Lung (tissue), 12 donors: ENCODE measurements around the gene ULK4. TPM values are rescaled to one million over a fixed set of nuclear protein-coding genes. Genes with fewer than 3 reads are reported as not detected.

Experiments used
- ATAC-seq: fragments of 200-7000 bp; cut with Tn5 transposase; one replicate; pipeline ENCODE4 v1.9.1; 2020; ENCODE audit warnings: moderate number of reproducible peaks; ENCODE audit not compliant: insufficient read depth, low FRiP score
- DNase-seq, 3 donors: peaks; one replicate each; pipeline ENCODE4 v3.0.0-alpha.2; 2013 to 2017
- H3K27ac ChIP-seq, 2 donors: one replicate each; pipeline ENCODE4 v1.5.1; 2013; ENCODE audit warnings: mild to moderate bottlenecking in 2 of 2, moderate library complexity in 2 of 2, control low read depth in 1 of 2, inconsistent platforms in 1 of 2, low read depth in 1 of 2, low read length in 1 of 2
- H3K27me3 ChIP-seq, 3 donors: one replicate each; pipeline ENCODE4 v1.5.1; 2013; ENCODE audit warnings: low read length in 2 of 3; ENCODE audit not compliant: control insufficient read depth in 3 of 3, insufficient read depth in 3 of 3
- H3K36me3 ChIP-seq, 4 donors: one replicate each; pipeline ENCODE4 v1.5.1; 2013; ENCODE audit warnings: low read length in 4 of 4, mild to moderate bottlenecking in 1 of 4, moderate library complexity in 1 of 4; ENCODE audit not compliant: control insufficient read depth in 4 of 4, insufficient read depth in 4 of 4
- H3K4me1 ChIP-seq, 5 donors: one replicate each; pipeline ENCODE4 v1.5.1; 2013; ENCODE audit warnings: low read length in 5 of 5, mild to moderate bottlenecking in 2 of 5, moderate library complexity in 1 of 5; ENCODE audit not compliant: control insufficient read depth in 5 of 5, insufficient read depth in 5 of 5
- H3K4me3 ChIP-seq: one replicate; pipeline ENCODE4 v1.5.1; 2013; ENCODE audit warnings: mild to moderate bottlenecking, control low read depth, moderate library complexity
- H3K9ac ChIP-seq, 2 donors: one replicate each; pipeline ENCODE4 v1.5.1; 2013; ENCODE audit warnings: low read length in 2 of 2, control low read depth in 1 of 2; ENCODE audit not compliant: insufficient read depth in 1 of 2
- H3K9me3 ChIP-seq, 4 donors: one replicate each; pipeline ENCODE4 v1.5.1; 2013; ENCODE audit warnings: low read length in 3 of 4, mild to moderate bottlenecking in 1 of 4, moderate library complexity in 1 of 4; ENCODE audit not compliant: control insufficient read depth in 4 of 4, insufficient read depth in 3 of 4
- CTCF ChIP-seq: IDR thresholded peaks from 2 replicates; pipeline ENCODE4 v1.5.1; 2012; ENCODE audit warnings: mild to moderate bottlenecking; ENCODE audit errors: control extremely low read depth, extremely low read depth
- WGBS, 2 donors: extraction: QIAGEN DNeasy Blood & Tissue Kit; methylation state at CpG; one replicate each; pipeline ENCODE4 v1.1.7; 2013; 5-methylcytosine and 5-hydroxymethylcytosine counted together
- polyA plus RNA-seq, 2 donors: library from polyadenylated mRNA; stranded (reverse); fragments of 200-250 nt; gene quantifications; one replicate each; pipeline ENCODE4 v1.2.1, GENCODE V29; 2013
- total RNA-seq, 2 donors: library from RNA; depleted of rRNA in 1 of 2; stranded (reverse); fragments of >200 nt in 1 of 2; gene quantifications; one replicate each; pipeline ENCODE4 v1.2.1, GENCODE V29; 2014 to 2021
- donor health status: control.
- donor health status: control.
- donor health status: Bipolar disorder and iron deficiency.
- donor health status: healthy.
- donor health status: DM: yes; HTN: yes; CAD: no.

Gene ULK4
- total and polyA plus RNA-seq, 4 donors, result 2.8 to 56.0 (median 12.6) TPM

DNA sequence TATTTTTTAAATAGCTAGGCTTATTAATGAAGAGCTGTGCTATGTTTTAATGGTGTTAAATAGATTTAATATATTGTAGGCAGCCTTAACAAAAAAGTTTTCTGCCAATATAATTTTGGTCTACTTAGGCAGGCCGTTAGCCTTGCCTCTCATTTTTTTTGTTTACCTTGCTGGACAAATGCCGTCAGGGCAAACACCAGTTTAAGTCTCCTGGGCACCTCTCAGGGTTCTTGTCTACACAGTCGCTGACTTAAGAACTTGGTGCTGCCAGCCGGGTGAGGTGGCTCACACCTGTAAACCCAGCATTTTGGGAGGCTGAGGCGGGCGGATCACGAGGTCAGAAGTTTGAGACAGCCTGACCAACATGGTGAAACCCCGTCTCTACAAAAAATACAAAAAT is 153.3 kb downstream of the ULK4 start:
- Histone ChIP-seq H3K36me3 (no peaks in the 10 kb centered on the region), H3K9ac (no peak overlapping the region), H3K4me1 (no peaks in the 10 kb centered on the region), H3K9me3 (no peaks in the 10 kb centered on the region), H3K4me3 (no peak overlapping the region), H3K27me3 (no peaks in the 10 kb centered on the region), H3K27ac (no peak overlapping the region)
- no peak for TF ChIP-seq CTCF
- DNase-seq, result no peak
- WGBS, 2 donors, result 79 to 94% methylated on average over 8 of the region's 8 CpGs
- ATAC-seq, result no peak

GRCh38 chr3:41808152-41808551 is 153.8 kb downstream of the ULK4 start:
- no peak for ATAC-seq
- WGBS, 2 donors, result 98 to 100% methylated on average over 1 of the region's 1 CpG
- no peaks in the 10 kb centered on the region for H3K4me1 ChIP-seq
- H3K27ac ChIP-seq, result no peak overlapping the region
- no peak for TF ChIP-seq CTCF
- H3K27me3 ChIP-seq, result no peaks in the 10 kb centered on the region
- no peaks in the 10 kb centered on the region for H3K36me3 ChIP-seq
- DNase-seq, result peak in 1 of 3 donors; percentile 5
- no peaks in the 10 kb centered on the region for H3K9me3 ChIP-seq
- no peak overlapping the region for H3K9ac ChIP-seq
- no peak overlapping the region for H3K4me3 ChIP-seq

GRCh38 chr3:41794748-41795589 is 166.9 kb downstream of the ULK4 start:
- no peak overlapping the region for H3K4me3 ChIP-seq
- no peak overlapping the region for H3K9ac ChIP-seq
- no peaks in the 10 kb centered on the region for H3K27me3 ChIP-seq
- no peak for TF ChIP-seq CTCF
- H3K9me3 ChIP-seq, result no peaks in the 10 kb centered on the region
- no peaks in the 10 kb centered on the region for H3K4me1 ChIP-seq
- no peak for ATAC-seq
- WGBS, 2 donors, result 88 to 92% methylated on average over 5 of the region's 5 CpGs
- H3K27ac ChIP-seq, result no peak overlapping the region
- no peak for DNase-seq
- H3K36me3 ChIP-seq, result peaks cover 0 to 3% (median 0%) of the 10 kb centered on the region in 4 donors
